GM10248 (cell line): ENCODE results near the gene LNPEP.

Experiments
- CTCF ChIA-PET: fragments of 300-600 bp; sonication (Branson Sonifier 250); formaldehyde crosslinking; extraction: SDS; loops from one replicate; lab custom pipeline; 2021; ENCODE audit warnings: antibody characterized with exemption; lab: Yijun Ruan, JAX
- POLR2A ChIA-PET: fragments of 350-650 bp; sonication (Branson Sonifier 250); formaldehyde crosslinking; extraction: SDS; loops from one replicate; lab custom pipeline; 2020; ENCODE audit warnings: antibody characterized with exemption; lab: Yijun Ruan, JAX
- DNase-seq: peaks from one replicate; pipeline ENCODE4 v3.0.0; 2012; ENCODE audit errors: extremely low spot score
- TF ChIP-seq, protein P1 (sequence below): IDR thresholded peaks from 2 replicates; pipeline ENCODE4 v1.5.1; 2012; ENCODE audit warnings: mild to moderate bottlenecking, low read depth; ENCODE audit errors: extremely low read depth, missing control alignments, control extremely low read depth

The LNPEP gene

DNA sequence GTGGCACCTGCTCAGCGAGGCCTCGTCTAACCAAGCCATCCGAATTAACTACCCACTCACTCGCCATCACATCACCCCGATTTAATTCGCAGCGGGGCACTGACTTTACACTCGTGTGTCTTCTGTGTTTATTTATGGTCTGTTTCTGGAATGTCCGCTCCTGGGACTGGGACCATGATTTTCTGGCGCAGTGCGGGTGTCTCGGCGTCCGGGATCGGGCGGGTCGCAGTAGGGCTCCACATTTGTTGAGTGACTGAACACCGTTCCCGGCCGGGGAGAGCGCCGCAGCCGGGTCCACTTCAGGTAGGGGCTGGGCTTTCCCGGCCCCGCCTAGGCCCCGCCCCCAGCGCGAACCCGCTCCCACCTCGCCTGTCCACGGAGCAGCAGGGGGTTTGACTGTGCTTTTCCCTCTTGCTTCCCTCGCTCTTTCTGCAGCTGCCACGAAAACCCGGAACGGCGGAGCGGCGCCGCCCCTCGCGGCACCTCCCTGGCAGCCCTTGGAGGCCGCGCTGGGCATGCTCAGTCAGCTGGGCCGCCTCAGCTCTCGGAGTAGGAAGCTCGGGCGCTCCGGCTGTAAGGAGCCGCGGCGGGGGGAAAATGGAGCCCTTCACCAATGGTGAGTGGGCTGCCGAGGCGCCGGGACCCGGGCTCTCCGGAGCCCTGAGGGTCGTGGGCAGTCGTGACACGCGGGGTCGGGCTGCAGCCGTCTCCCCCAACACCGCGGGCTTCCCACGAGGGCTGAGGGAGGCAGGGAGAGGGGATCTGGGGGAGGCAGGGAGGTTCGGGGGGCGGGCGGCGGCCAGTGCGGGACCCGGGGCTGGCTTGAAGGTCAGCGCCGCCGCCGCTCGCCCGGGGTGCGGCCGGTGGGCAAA is at the start of gene LNPEP:
LNPEP (plus strand) TSS at position 522 of the 872 bp plus-strand sequence; CDS start at position 598, 76 bp downstream.
- TF ChIP-seq, protein P1, sequence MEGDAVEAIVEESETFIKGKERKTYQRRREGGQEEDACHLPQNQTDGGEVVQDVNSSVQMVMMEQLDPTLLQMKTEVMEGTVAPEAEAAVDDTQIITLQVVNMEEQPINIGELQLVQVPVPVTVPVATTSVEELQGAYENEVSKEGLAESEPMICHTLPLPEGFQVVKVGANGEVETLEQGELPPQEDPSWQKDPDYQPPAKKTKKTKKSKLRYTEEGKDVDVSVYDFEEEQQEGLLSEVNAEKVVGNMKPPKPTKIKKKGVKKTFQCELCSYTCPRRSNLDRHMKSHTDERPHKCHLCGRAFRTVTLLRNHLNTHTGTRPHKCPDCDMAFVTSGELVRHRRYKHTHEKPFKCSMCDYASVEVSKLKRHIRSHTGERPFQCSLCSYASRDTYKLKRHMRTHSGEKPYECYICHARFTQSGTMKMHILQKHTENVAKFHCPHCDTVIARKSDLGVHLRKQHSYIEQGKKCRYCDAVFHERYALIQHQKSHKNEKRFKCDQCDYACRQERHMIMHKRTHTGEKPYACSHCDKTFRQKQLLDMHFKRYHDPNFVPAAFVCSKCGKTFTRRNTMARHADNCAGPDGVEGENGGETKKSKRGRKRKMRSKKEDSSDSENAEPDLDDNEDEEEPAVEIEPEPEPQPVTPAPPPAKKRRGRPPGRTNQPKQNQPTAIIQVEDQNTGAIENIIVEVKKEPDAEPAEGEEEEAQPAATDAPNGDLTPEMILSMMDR, result no peak
- CTCF ChIA-PET, result interaction anchor here (0.7 to 1.1 kb wide), 2 partner anchors 39 to 67 kb away, joined by 3 to 4 read pairs; no protein-coding TSS in a partner anchor
- POLR2A ChIA-PET, result interaction anchor here (0.5 to 1.0 kb wide), 3 partner anchors 9 to 42 kb away, joined by 3 to 4 read pairs (median 3); no protein-coding TSS in a partner anchor
- peak; percentile 87 for DNase-seq

DNA sequence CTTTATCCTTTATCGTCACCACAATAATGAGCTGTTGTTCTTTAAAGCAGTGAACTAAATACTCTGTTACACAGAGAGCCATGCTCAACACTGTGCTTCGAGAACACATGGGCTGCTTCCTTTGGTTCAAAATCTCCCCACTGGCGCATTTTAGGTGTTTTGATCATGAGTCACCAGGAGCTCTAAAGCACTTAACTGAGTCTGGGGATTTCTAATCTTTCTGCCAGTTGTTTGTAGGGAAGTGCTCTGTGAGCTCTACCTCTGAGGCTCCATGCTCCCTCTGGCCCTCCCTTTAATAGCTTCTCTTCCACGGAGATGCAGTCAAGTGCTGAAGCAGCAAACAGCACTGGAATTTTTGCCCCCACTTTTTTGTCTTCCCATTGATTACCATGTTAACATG is 42.5 kb upstream of the LNPEP start:
- POLR2A ChIA-PET, result interaction anchor here (0.6 to 1.0 kb wide), 2 partner anchors 43 to 48 kb away, joined by 3 to 4 read pairs; partner anchors contain the start of gene LNPEP
- CTCF ChIA-PET, result interaction anchor here (1.0 to 2.4 kb wide), 7 partner anchors 8 to 89 kb away, joined by 3 to 12 read pairs (median 4); no protein-coding TSS in a partner anchor
- TF ChIP-seq, protein P1, result no peak
- DNase-seq, result no peak

DNA sequence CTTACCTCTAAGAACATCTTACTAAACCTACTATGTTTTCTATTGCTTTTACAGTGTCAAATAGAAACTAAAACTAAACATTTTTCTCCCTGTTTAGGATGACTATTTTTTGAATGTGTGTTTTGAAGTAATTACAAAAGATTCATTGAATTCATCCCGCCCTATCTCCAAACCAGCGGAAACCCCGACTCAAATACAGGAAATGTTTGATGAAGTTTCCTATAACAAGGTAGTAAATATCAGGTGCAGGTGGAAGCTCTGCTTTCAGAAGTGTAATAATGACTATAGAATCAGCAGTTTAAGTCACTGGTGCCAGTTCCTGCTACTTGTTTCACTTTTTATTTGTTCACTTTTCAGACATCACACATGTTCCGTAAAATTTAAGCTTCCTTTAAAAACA is 39.6 kb upstream of the LNPEP start:
- CTCF ChIA-PET, result interaction anchor here (0.7 to 1.7 kb wide), 14 partner anchors 11 to 262 kb away, joined by 3 to 11 read pairs (median 4); partner anchors contain the start of genes ERAP2, LIX1 and LNPEP
- POLR2A ChIA-PET, result no interaction called here

DNA sequence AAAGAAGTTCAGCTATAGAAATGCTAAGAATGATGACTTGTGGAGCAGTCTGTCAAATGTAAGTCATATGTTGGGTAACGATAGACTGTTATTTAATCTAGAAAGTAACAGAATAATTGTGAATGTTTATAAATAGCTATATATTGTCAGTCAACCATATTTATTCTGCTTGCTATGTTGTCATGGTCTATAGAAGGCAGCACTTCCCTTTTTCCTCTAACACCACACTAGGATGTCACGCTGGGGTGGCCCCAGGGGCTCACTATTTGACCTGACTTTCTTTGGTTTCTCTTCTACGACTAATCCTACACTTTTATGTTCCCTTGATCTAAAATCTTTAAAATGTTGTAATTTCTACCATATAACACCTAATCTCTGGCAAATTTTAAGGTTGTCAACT is 39.1 kb upstream of the LNPEP start:
- TF ChIP-seq, protein P1, result peak; percentile 1
- ChIA-PET POLR2A (no interaction called here), CTCF (interaction anchor here (0.7 to 2.1 kb wide), 15 partner anchors 8 to 246 kb away, joined by 3 to 11 read pairs (median 5); partner anchors contain the start of genes ERAP2, LIX1 and LNPEP)
- DNase-seq, result peak; percentile 59

More for the DNA sequence above, 39.6 kb upstream of the LNPEP start:
- peak; percentile 36 for DNase-seq
- TF ChIP-seq, protein P1, result no peak

DNA sequence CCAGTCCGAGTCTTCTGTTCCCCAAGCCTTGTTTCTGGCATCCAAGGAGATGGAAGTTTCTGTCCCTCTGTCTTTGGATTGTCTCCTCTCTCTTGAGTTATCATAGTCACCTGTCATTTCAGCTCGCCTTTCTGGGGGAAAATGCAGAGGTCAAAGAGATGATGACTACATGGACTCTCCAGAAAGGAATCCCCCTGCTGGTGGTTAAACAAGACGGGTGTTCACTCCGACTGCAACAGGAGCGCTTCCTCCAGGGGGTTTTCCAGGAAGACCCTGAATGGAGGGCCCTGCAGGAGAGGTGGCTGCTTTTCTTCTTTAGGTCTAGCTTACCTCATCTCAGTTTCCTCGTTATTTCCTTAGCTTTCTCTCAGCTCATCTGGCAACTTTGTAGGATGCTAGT is 34.5 kb upstream of the LNPEP start:
- CTCF ChIA-PET, result interaction anchor here (0.9 to 3.9 kb wide), 12 partner anchors 9 to 32 kb away, joined by 3 to 25 read pairs (median 4); partner anchors contain the start of gene ERAP2
- DNase-seq, result no peak
- POLR2A ChIA-PET, result no interaction called here
- TF ChIP-seq, protein P1, result no peak

DNA sequence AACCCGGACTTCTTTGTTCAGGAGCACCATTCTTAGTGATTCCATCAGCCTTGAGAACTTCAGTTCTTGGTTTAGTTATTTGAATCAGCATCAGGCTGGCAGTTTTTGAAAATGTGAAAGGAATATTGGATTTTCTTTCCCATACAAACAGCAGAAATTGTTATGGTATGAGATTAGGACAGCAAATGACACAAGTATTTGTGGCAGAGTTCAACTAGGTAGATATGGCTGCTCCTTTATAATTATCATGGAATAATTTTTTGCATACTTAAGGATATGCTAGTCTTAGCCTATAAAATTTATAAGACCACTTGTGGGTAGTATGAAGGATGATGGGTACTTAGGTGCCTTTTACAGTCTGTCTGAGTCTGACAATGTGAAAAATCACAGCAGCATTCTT is 34.0 kb upstream of the LNPEP start:
- CTCF ChIA-PET, result interaction anchor here (0.7 to 3.9 kb wide), 12 partner anchors 9 to 86 kb away, joined by 3 to 25 read pairs (median 4); partner anchors contain the start of gene ERAP2
- TF ChIP-seq, protein P1, result no peak
- DNase-seq, result no peak
- POLR2A ChIA-PET, result no interaction called here
